Trophoblast cell (in vitro differentiated cells and primary cell): ENCODE data around the gene LRIT3.

Source experiments
- DNase-seq, 2 donors: peaks; one replicate each; pipeline ENCODE4 v3.0.0-alpha.2; 2016
- H2AFZ ChIP-seq: 2 replicates; pipeline ENCODE4 v1.6.1; 2013; ENCODE audit warnings: low read length, moderate library complexity, mild to moderate bottlenecking; ENCODE audit not compliant: insufficient read depth, poor library complexity
- H2AK5ac ChIP-seq: 2 replicates; pipeline ENCODE4 v1.6.1; 2013; ENCODE audit warnings: mild to moderate bottlenecking, low read length
- H2BK120ac ChIP-seq: 2 replicates; pipeline ENCODE4 v1.6.1; 2013; ENCODE audit warnings: low read length, mild to moderate bottlenecking, moderate library complexity; ENCODE audit not compliant: insufficient read depth, poor library complexity
- H2BK12ac ChIP-seq: 2 replicates; pipeline ENCODE4 v1.6.1; 2013; ENCODE audit warnings: mild to moderate bottlenecking, low read length, moderate library complexity
- H2BK5ac ChIP-seq: 2 replicates; pipeline ENCODE4 v1.6.1; 2013; ENCODE audit warnings: low read length, low read depth, moderate library complexity, mild to moderate bottlenecking; ENCODE audit not compliant: poor library complexity
- H3K14ac ChIP-seq: 2 replicates; pipeline ENCODE4 v1.6.1; 2013; ENCODE audit warnings: mild to moderate bottlenecking, low read length
- H3K18ac ChIP-seq: 2 replicates; pipeline ENCODE4 v1.6.1; 2013; ENCODE audit warnings: mild to moderate bottlenecking, low read length
- H3K23ac ChIP-seq: 2 replicates; pipeline ENCODE4 v1.6.1; 2013; ENCODE audit warnings: low read length
- H3K27ac ChIP-seq: 2 replicates; pipeline ENCODE4 v1.5.1; 2013; ENCODE audit warnings: low read depth, mild to moderate bottlenecking, inconsistent platforms, low read length, moderate library complexity
- H3K27me3 ChIP-seq: 2 replicates; pipeline ENCODE4 v1.6.1; 2013; ENCODE audit warnings: inconsistent platforms, mild to moderate bottlenecking, low read length, moderate library complexity; ENCODE audit not compliant: insufficient read depth
- H3K36me3 ChIP-seq, 2 experiments: 1 replicate in 1 of 2; 2 replicates in 1 of 2; pipeline ENCODE4 v1.6.1; 2013; ENCODE audit warnings: low read length in 2 of 2, mild to moderate bottlenecking in 2 of 2, moderate library complexity in 1 of 2; ENCODE audit not compliant: insufficient read depth in 2 of 2, control insufficient read depth in 1 of 2
- H3K4ac ChIP-seq: 2 replicates; pipeline ENCODE4 v1.6.1; 2013; ENCODE audit warnings: low read depth, mild to moderate bottlenecking, low read length, moderate library complexity
- H3K4me1 ChIP-seq, 2 experiments: 1 replicate in 1 of 2; 2 replicates in 1 of 2; pipeline ENCODE4 v1.6.1; 2013; ENCODE audit warnings: low read length in 2 of 2, mild to moderate bottlenecking in 2 of 2, moderate library complexity in 1 of 2; ENCODE audit not compliant: insufficient read depth in 2 of 2, control insufficient read depth in 1 of 2
- H3K4me2 ChIP-seq: 2 replicates; pipeline ENCODE4 v1.6.1; 2013; ENCODE audit warnings: inconsistent platforms, mild to moderate bottlenecking, low read length, moderate library complexity
- H3K4me3 ChIP-seq: 2 replicates; pipeline ENCODE4 v1.5.1; 2013; ENCODE audit warnings: mild to moderate bottlenecking, low read depth, low read length, inconsistent platforms
- H3K79me1 ChIP-seq: one replicate; pipeline ENCODE4 v1.6.1; 2013; ENCODE audit warnings: low read length
- H3K79me2 ChIP-seq: 2 replicates; pipeline ENCODE4 v1.6.1; 2013; ENCODE audit warnings: low read length, mild to moderate bottlenecking; ENCODE audit not compliant: control insufficient read depth, insufficient read depth, poor library complexity
- H3K9ac ChIP-seq: 2 replicates; pipeline ENCODE4 v1.6.1; 2013; ENCODE audit warnings: mild to moderate bottlenecking, low read length
- H3K9me3 ChIP-seq: 2 replicates; pipeline ENCODE4 v1.6.1; 2013; ENCODE audit warnings: low read depth, mild to moderate bottlenecking, control low read depth, inconsistent platforms, low read length; ENCODE audit not compliant: insufficient read depth
- H4K12ac ChIP-seq: 2 replicates; pipeline ENCODE4 v1.6.1; 2013; ENCODE audit warnings: low read depth, mild to moderate bottlenecking, low read length, moderate library complexity
- H4K8ac ChIP-seq: 2 replicates; pipeline ENCODE4 v1.6.1; 2013; ENCODE audit warnings: low read depth, mild to moderate bottlenecking, low read length, moderate library complexity
- H4K91ac ChIP-seq: one replicate; pipeline ENCODE4 v1.6.1; 2013; ENCODE audit warnings: low read depth, mild to moderate bottlenecking, low read length, moderate library complexity
- WGBS: extraction: QIAGEN DNeasy Blood & Tissue Kit; methylation state at CpG from one replicate; pipeline ENCODE4 v1.1.7; 2013; ENCODE audit warnings: missing lambda C conversion rate; ENCODE audit not compliant: insufficient read length, insufficient coverage; ENCODE audit errors: extremely low coverage; 5-methylcytosine and 5-hydroxymethylcytosine counted together

LRIT3 gene

GRCh38 chr4:109803924-109804571 lies 43.9 kb upstream of the LRIT3 start:
- no CpG with 5 or more reads among the region's 4 CpGs for WGBS
- no peak overlapping the region for H3K4ac ChIP-seq

DNA sequence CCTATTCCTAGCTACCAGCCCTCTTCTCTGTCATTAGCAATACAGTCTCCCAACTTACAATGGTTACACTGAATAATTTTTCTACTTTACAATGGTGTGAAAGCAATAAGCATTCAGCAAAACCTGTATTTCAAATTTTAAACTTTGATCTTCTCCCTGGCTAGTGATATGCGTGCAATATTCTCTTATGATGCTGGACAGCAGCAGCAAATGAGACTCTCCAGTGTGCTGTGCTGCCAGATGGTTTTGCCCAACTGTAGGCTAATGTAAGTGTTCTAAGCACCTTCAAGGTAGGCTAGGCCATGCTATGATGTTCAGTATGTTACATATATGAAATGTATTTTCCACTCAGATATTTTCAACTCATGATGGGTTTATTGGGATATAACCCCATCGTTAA lies 38.3 kb upstream of the LRIT3 start:
- Histone ChIP-seq H3K36me3 (no peaks in the 10 kb centered on the region), H3K4me2 (no peak overlapping the region), H3K79me1 (no peaks in the 10 kb centered on the region), H2BK5ac (no peak overlapping the region), H2BK12ac (no peak overlapping the region), H3K23ac (no peak overlapping the region), H3K27me3 (no peaks in the 10 kb centered on the region), H3K27ac (no peak overlapping the region), H4K12ac (no peak overlapping the region), H4K8ac (no peak overlapping the region), H3K9ac (no peak overlapping the region), H3K4me3 (no peak overlapping the region), H3K79me2 (no peaks in the 10 kb centered on the region), H3K4me1 (no peaks in the 10 kb centered on the region), H3K18ac (no peak overlapping the region), H2AK5ac (no peak overlapping the region), H4K91ac (no peak overlapping the region), H2AFZ (no peak overlapping the region), H3K4ac (no peak overlapping the region), H3K9me3 (no peaks in the 10 kb centered on the region), H2BK120ac (no peak overlapping the region), H3K14ac (no peak overlapping the region)
- whole genome bisulfite sequencing = no CpG with 5 or more reads among the region's 2 CpGs
- no peak for DNase-seq

More at GRCh38 chr4:109803924-109804571, 43.9 kb upstream of the LRIT3 start:
- Histone ChIP-seq H3K36me3 (no peaks in the 10 kb centered on the region), H3K27me3 (no peaks in the 10 kb centered on the region), H3K9ac (no peak overlapping the region), H3K23ac (no peak overlapping the region), H2BK5ac (no peak overlapping the region), H3K4me2 (no peak overlapping the region), H3K9me3 (no peaks in the 10 kb centered on the region), H2AFZ (no peak overlapping the region), H3K14ac (no peak overlapping the region), H3K79me2 (no peaks in the 10 kb centered on the region), H2BK12ac (no peak overlapping the region), H3K79me1 (no peaks in the 10 kb centered on the region), H3K27ac (no peak overlapping the region), H4K12ac (no peak overlapping the region), H4K91ac (no peak overlapping the region), H4K8ac (no peak overlapping the region), H2AK5ac (no peak overlapping the region), H3K4me3 (no peak overlapping the region), H3K18ac (no peak overlapping the region), H2BK120ac (no peak overlapping the region), H3K4me1 (no peaks in the 10 kb centered on the region)
- DNase-seq = no peak

GRCh38 chr4:109810552-109811387 lies 37.1 kb upstream of the LRIT3 start:
- no CpG with 5 or more reads among the region's 11 CpGs for WGBS
- H3K27me3 ChIP-seq = no peaks in the 10 kb centered on the region
- H3K9me3 ChIP-seq = no peaks in the 10 kb centered on the region
- H3K4ac ChIP-seq = no peak overlapping the region
- H2BK5ac ChIP-seq = no peak overlapping the region
- no peak overlapping the region for H2BK120ac ChIP-seq
- H3K36me3 ChIP-seq = no peaks in the 10 kb centered on the region
- H3K18ac ChIP-seq = no peak overlapping the region
- H3K79me1 ChIP-seq = peaks cover 2% of the 10 kb centered on the region
- H2AFZ ChIP-seq = no peak overlapping the region
- no peak overlapping the region for H4K91ac ChIP-seq
- no peak overlapping the region for H2AK5ac ChIP-seq
- H3K4me3 ChIP-seq = no peak overlapping the region
- no peak overlapping the region for H2BK12ac ChIP-seq
- no peak overlapping the region for H3K27ac ChIP-seq
- no peak overlapping the region for H3K9ac ChIP-seq
- H3K4me1 ChIP-seq = no peaks in the 10 kb centered on the region
- peaks cover 2% of the 10 kb centered on the region for H3K79me2 ChIP-seq
- no peak overlapping the region for H4K8ac ChIP-seq
- no peak overlapping the region for H3K4me2 ChIP-seq
- H4K12ac ChIP-seq = no peak overlapping the region
- H3K23ac ChIP-seq = no peak overlapping the region
- DNase-seq = no peak
- no peak overlapping the region for H3K14ac ChIP-seq

DNA sequence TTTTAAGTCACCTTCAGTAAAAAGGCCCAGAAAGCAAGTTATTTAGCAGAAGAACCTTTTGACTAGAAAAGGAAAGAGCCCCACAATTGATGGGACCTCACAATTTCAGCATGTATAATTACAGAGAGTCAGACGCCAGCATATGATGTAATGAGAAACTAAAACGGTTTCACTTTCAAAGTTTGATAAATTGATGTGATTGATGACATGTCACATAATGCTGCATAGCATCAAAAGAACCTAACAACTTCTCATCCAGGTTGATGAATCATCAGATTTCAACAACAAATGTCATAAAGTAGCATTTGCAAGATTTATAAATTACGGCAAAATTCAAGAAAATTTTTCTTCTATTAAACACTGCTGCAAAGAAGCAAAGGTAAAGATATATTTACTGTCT lies 36.2 kb upstream of the LRIT3 start:
- Histone ChIP-seq H3K23ac (no peak overlapping the region), H3K9ac (no peak overlapping the region), H3K14ac (no peak overlapping the region), H2AFZ (no peak overlapping the region), H3K27ac (no peak overlapping the region), H2BK120ac (no peak overlapping the region), H2BK5ac (no peak overlapping the region), H2AK5ac (no peak overlapping the region), H4K91ac (no peak overlapping the region), H3K4ac (no peak overlapping the region), H3K27me3 (no peaks in the 10 kb centered on the region), H3K79me1 (peaks cover 5% of the 10 kb centered on the region), H3K9me3 (no peaks in the 10 kb centered on the region), H3K36me3 (no peaks in the 10 kb centered on the region), H3K79me2 (peaks cover 5% of the 10 kb centered on the region), H3K4me3 (no peak overlapping the region), H4K8ac (no peak overlapping the region), H3K4me1 (no peaks in the 10 kb centered on the region), H2BK12ac (no peak overlapping the region), H4K12ac (no peak overlapping the region), H3K18ac (no peak overlapping the region), H3K4me2 (no peak overlapping the region)
- WGBS = no CpG with 5 or more reads among the region's 3 CpGs
- DNase-seq = peak in 1 of 2 donors; percentile 7
